IMR-90 (cell line): ENCODE data around the gene MPRIP. TPM values are rescaled to one million over a fixed set of nuclear protein-coding genes. Genes with fewer than 3 reads are reported as not detected.

Experiments used
- ATAC-seq: fragments of 200-7000 bp; cut with Tn5 transposase; 2 replicates; pipeline ENCODE4 v1.9.1; 2020; ENCODE audit warnings: low read depth, mild to moderate bottlenecking, moderate library complexity
- BruUV-seq: library from RNA; stranded (reverse); fragments of 400-500 nt; replicated peaks from 2 replicates; lab custom pipeline; 2021; lab: Mats Ljungman, UMichigan
- CTCF ChIA-PET: fragments of 300-600 bp; formaldehyde crosslinking; extraction: SDS; loops from one replicate; lab custom pipeline; 2021; ENCODE audit warnings: antibody characterized with exemption; lab: Yijun Ruan, JAX
- POLR2A ChIA-PET: fragments of 300-600 bp; sonication (Branson Sonifier 250); formaldehyde crosslinking; loops from one replicate; lab custom pipeline; 2022; ENCODE audit warnings: antibody characterized with exemption; ENCODE audit not compliant: unreplicated experiment; lab: Charles Lee
- DNase-seq: peaks from one replicate; pipeline ENCODE4 v3.0.0; 2013
- H2AFZ ChIP-seq: replicated peaks from 2 replicates; pipeline ENCODE3; 2013; ENCODE audit warnings: low read length, mild to moderate bottlenecking; ENCODE audit not compliant: poor library complexity
- H2AK5ac ChIP-seq: 2 replicates; pipeline ENCODE4 v1.6.1; 2013; ENCODE audit warnings: low read depth, low read length, inconsistent platforms
- H2AK9ac ChIP-seq: replicated peaks from 2 replicates; pipeline ENCODE3; 2013; ENCODE audit warnings: mild to moderate bottlenecking, low read depth, low read length, moderate library complexity; ENCODE audit not compliant: poor library complexity
- H2BK120ac ChIP-seq: 2 replicates; pipeline ENCODE4 v1.6.1; 2013; ENCODE audit warnings: low read depth, low read length, inconsistent platforms
- H2BK15ac ChIP-seq: 3 replicates; pipeline ENCODE4 v1.6.1; 2013; ENCODE audit warnings: low read depth, low read length, inconsistent platforms
- H2BK20ac ChIP-seq: 2 replicates; pipeline ENCODE4 v1.6.1; 2013; ENCODE audit warnings: low read depth, mild to moderate bottlenecking, inconsistent platforms, low read length, moderate library complexity
- H2BK5ac ChIP-seq: 2 replicates; pipeline ENCODE4 v1.6.1; 2013; ENCODE audit warnings: mild to moderate bottlenecking, low read depth, low read length, inconsistent platforms; ENCODE audit not compliant: poor library complexity, severe bottlenecking
- H3K14ac ChIP-seq: replicated peaks from 2 replicates; pipeline ENCODE4 v1.6.1; 2013; ENCODE audit warnings: low read depth, low read length, inconsistent platforms
- H3K18ac ChIP-seq: 2 replicates; pipeline ENCODE4 v1.6.1; 2013; ENCODE audit warnings: low read depth, low read length, control low read depth
- H3K23ac ChIP-seq: 2 replicates; pipeline ENCODE4 v1.6.1; 2013; ENCODE audit warnings: low read depth, low read length, inconsistent platforms
- H3K27ac ChIP-seq: 2 replicates; pipeline ENCODE4 v1.5.1; 2013; ENCODE audit warnings: mild to moderate bottlenecking, control low read depth, low read length; ENCODE audit not compliant: insufficient read depth
- H3K27me3 ChIP-seq: 2 replicates; pipeline ENCODE4 v1.6.1; 2013; ENCODE audit warnings: low read length; ENCODE audit not compliant: control insufficient read depth, insufficient read depth
- H3K36me3 ChIP-seq: 2 replicates; pipeline ENCODE4 v1.6.1; 2013; ENCODE audit warnings: low read length, mixed read lengths; ENCODE audit not compliant: control insufficient read depth, insufficient read depth
- H3K4ac ChIP-seq: 2 replicates; pipeline ENCODE4 v1.6.1; 2013; ENCODE audit warnings: low read depth, low read length, inconsistent platforms
- H3K4me1 ChIP-seq: 2 replicates; pipeline ENCODE4 v1.6.1; 2013; ENCODE audit warnings: low read length, mixed read lengths; ENCODE audit not compliant: control insufficient read depth, insufficient read depth
- H3K4me2 ChIP-seq: 2 replicates; pipeline ENCODE4 v1.6.1; 2013; ENCODE audit warnings: low read depth, mild to moderate bottlenecking, control low read depth, low read length, moderate library complexity
- H3K4me3 ChIP-seq: 2 replicates; pipeline ENCODE4 v1.5.1; 2013; ENCODE audit warnings: low read depth, mild to moderate bottlenecking, control low read depth, low read length, moderate library complexity; ENCODE audit not compliant: insufficient read depth
- H3K56ac ChIP-seq: 2 replicates; pipeline ENCODE4 v1.6.1; 2013; ENCODE audit warnings: low read length, inconsistent platforms; ENCODE audit not compliant: insufficient read depth; ENCODE audit errors: extremely low read depth
- H3K79me1 ChIP-seq, 2 experiments: 2 replicates each; pipeline ENCODE4 v1.6.1; 2013; ENCODE audit warnings: low read length in 2 of 2, inconsistent platforms in 1 of 2, low read depth in 1 of 2
- H3K9ac ChIP-seq: 2 replicates; pipeline ENCODE4 v1.6.1; 2013; ENCODE audit warnings: low read depth, low read length, control low read depth
- H3K9me1 ChIP-seq: 2 replicates; pipeline ENCODE4 v1.6.1; 2013; ENCODE audit warnings: low read length, inconsistent platforms; ENCODE audit not compliant: insufficient read depth
- H3K9me3 ChIP-seq: 2 replicates; pipeline ENCODE4 v1.6.1; 2013; ENCODE audit warnings: low read length; ENCODE audit not compliant: control insufficient read depth, insufficient read depth
- H4K20me1 ChIP-seq: 2 replicates; pipeline ENCODE4 v1.6.1; 2013; ENCODE audit warnings: low read length, inconsistent platforms; ENCODE audit not compliant: insufficient read depth
- H4K5ac ChIP-seq: 2 replicates; pipeline ENCODE4 v1.6.1; 2013; ENCODE audit warnings: mild to moderate bottlenecking, low read depth, low read length, control low read depth
- H4K8ac ChIP-seq, 2 experiments: 2 replicates each; pipeline ENCODE4 v1.6.1; 2013; ENCODE audit warnings: low read depth in 2 of 2, low read length in 2 of 2, control low read depth in 1 of 2, inconsistent platforms in 1 of 2
- H4K91ac ChIP-seq: 2 replicates; pipeline ENCODE4 v1.6.1; 2013; ENCODE audit warnings: low read depth, low read length, inconsistent platforms; ENCODE audit not compliant: insufficient read depth
- BHLHE40 ChIP-seq: fragments of 150-350 bp; IDR thresholded peaks from 2 replicates; pipeline ENCODE4 v1.6.1; 2016; ENCODE audit warnings: mild to moderate bottlenecking, low read depth, low read length
- CEBPB ChIP-seq: IDR thresholded peaks from 2 replicates; pipeline ENCODE4 v1.6.1; 2012; ENCODE audit warnings: low read depth, low read length, improper control_type of control experiment
- CHD1 ChIP-seq: IDR thresholded peaks from 2 replicates; pipeline ENCODE4 v1.6.1; 2012; ENCODE audit warnings: low read depth, low read length, improper control_type of control experiment
- FOS ChIP-seq: fragments of 150-350 bp; IDR thresholded peaks from 2 replicates; pipeline ENCODE4 v1.6.1; 2016; ENCODE audit warnings: low read depth, low read length
- MAFK ChIP-seq: IDR thresholded peaks from 2 replicates; pipeline ENCODE4 v1.6.1; 2012; ENCODE audit warnings: low read depth, low read length, improper control_type of control experiment
- MAZ ChIP-seq: IDR thresholded peaks from 2 replicates; pipeline ENCODE4 v1.6.1; 2012; ENCODE audit warnings: low read depth, mild to moderate bottlenecking, low read length, improper control_type of control experiment, moderate library complexity, borderline replicate concordance
- MXI1 ChIP-seq: IDR thresholded peaks from 2 replicates; pipeline ENCODE4 v1.6.1; 2012; ENCODE audit warnings: low read depth, mild to moderate bottlenecking, low read length, moderate library complexity, borderline replicate concordance
- NFE2L2 ChIP-seq: fragments of 150-350 bp; IDR thresholded peaks from 2 replicates; pipeline ENCODE4 v1.6.1; 2016; ENCODE audit warnings: low read depth, mild to moderate bottlenecking, low read length
- POLR2A ChIP-seq: IDR thresholded peaks from 2 replicates; pipeline ENCODE4 v1.6.1; 2012; ENCODE audit warnings: mild to moderate bottlenecking, low read depth, low read length
- RAD21 ChIP-seq: IDR thresholded peaks from 2 replicates; pipeline ENCODE4 v1.6.1; 2012; ENCODE audit warnings: low read length, improper control_type of control experiment
- RCOR1 ChIP-seq: IDR thresholded peaks from 2 replicates; pipeline ENCODE4 v1.6.1; 2012; ENCODE audit warnings: mild to moderate bottlenecking, low read length, improper control_type of control experiment; ENCODE audit not compliant: insufficient replicate concordance
- RFX5 ChIP-seq: IDR thresholded peaks from 2 replicates; pipeline ENCODE4 v1.8.0; 2012; ENCODE audit warnings: low read depth, mild to moderate bottlenecking, low read length, moderate library complexity
- SMC3 ChIP-seq: fragments of 150-350 bp; IDR thresholded peaks from 2 replicates; pipeline ENCODE4 v1.6.1; 2016; ENCODE audit warnings: low read depth, mild to moderate bottlenecking, antibody characterized with exemption, low read length, moderate library complexity
- WGBS, 2 experiments: methylation state at CpG; one replicate each; pipeline versions ENCODE4 v1.1.5 to v1.1.7; 2013; ENCODE audit warnings: missing lambda C conversion rate in 2 of 2; ENCODE audit not compliant: insufficient read length in 1 of 2; ENCODE audit errors: extremely low coverage in 2 of 2; 5-methylcytosine and 5-hydroxymethylcytosine counted together
- dilution Hi-C: fragments of 300-500 bp; cut with HindIII; formaldehyde crosslinking; loops from one replicate; pipeline ENCODE4 v1.14.3; 2018; ENCODE audit warnings: low sequenced_read_pairs; ENCODE audit not compliant: unreplicated experiment
- in situ Hi-C: fragments of 300-500 bp; cut with MboI; formaldehyde crosslinking; loops from 3 replicates; pipeline ENCODE4 v1.14.3; 2019; ENCODE audit warnings: low sequenced_read_pairs, inconsistent platforms, mixed read lengths
- intact Hi-C: fragments of 100-400 bp; cut with micrococcal nuclease; formaldehyde crosslinking; loops from 2 replicates; pipeline ENCODE4 v1.10.0; 2022
- polyA plus RNA-seq, 3 experiments: library from polyadenylated mRNA; depleted of rRNA; stranded (reverse); fragments of >200 nt; gene quantifications; 2 replicates each; pipeline ENCODE4 v1.2.3, GENCODE V29; 2012; ENCODE audit warnings: low replicate concordance in 1 of 3
- total RNA-seq: library from RNA; depleted of rRNA; stranded (reverse); fragments of >200 nt; gene quantifications from 2 replicates; pipeline ENCODE4 v1.2.3, GENCODE V29; 2012
- TF ChIP-seq, protein P1 (sequence below): conservative IDR thresholded peaks from 2 replicates; pipeline ENCODE4 v1.5.1; 2012; ENCODE audit warnings: mild to moderate bottlenecking, low read depth, low read length, improper control_type of control experiment
- TF ChIP-seq, protein P2 (sequence below): fragments of 150-350 bp; IDR thresholded peaks from 2 replicates; pipeline ENCODE4 v1.6.1; 2016; ENCODE audit warnings: low read depth, mild to moderate bottlenecking, low read length, moderate library complexity, borderline replicate concordance
- TF ChIP-seq, protein P3 (sequence below): fragments of 150-350 bp; IDR thresholded peaks from 2 replicates; pipeline ENCODE4 v1.6.1; 2017; ENCODE audit warnings: mild to moderate bottlenecking, antibody characterized with exemption, low read length, low read depth

Gene MPRIP
- total and polyA plus RNA-seq, 2 of the 4 experiments (the other 2 are of a cell fraction): 111 to 149 TPM

DNA sequence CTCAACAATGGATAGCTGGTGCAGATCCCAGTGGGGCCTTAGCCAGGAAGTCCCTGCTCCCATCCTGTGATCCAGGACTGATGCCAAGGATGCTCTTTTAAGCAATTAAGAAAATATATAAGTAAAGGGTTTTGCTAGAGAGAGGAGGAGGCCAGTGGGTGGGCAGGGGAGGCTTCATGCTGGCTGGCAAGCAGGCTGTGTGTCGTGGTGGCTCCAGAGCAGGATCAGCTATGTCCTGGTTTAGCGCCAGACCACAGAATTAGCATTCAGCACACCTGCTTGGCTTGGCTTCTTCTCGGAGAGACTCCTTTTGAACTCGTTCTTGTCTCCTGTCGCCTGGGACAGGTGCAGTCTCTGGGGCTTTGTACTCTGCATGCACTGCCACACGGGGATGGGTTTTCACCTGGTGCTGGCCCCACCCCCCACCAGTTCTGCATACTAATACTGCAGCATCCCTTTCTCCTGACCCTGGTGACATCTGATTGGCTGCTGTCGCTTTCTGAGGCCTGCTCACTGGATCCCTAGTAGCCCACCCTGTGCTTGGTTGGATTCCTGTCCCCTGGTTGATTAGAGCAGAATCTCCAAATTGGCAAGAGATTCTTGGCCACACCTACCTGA, 97.8 kb downstream of the MPRIP start:
- no peak overlapping the region for H2BK15ac ChIP-seq
- H2AK5ac ChIP-seq: no peak overlapping the region
- H3K9me3 ChIP-seq: no peaks in the 10 kb centered on the region
- no peak for ATAC-seq
- no peak overlapping the region for H4K5ac ChIP-seq
- in situ Hi-C loops: no loop called here
- POLR2A ChIA-PET: no interaction called here
- dilution Hi-C loops: no loop called here
- no peak overlapping the region for H2BK20ac ChIP-seq
- peaks cover 8% of the 10 kb centered on the region for H3K4me1 ChIP-seq
- no peak overlapping the region for H3K27ac ChIP-seq
- H4K91ac ChIP-seq: no peak overlapping the region
- WGBS, 2 experiments: 80% methylated on average over 7 of the region's 7 CpGs; no CpG with 5 or more reads in 1 of the 2 experiments
- H4K8ac ChIP-seq: no peak overlapping the region
- H3K56ac ChIP-seq: no peak overlapping the region
- no peak overlapping the region for H3K14ac ChIP-seq
- TF ChIP-seq BHLHE40 (no peak), RAD21 (no peak), MAZ (no peak), NFE2L2 (no peak), CEBPB (no peak), RCOR1 (no peak), POLR2A (no peak), MAFK (no peak), MXI1 (no peak), SMC3 (no peak), RFX5 (no peak), CHD1 (no peak), FOS (no peak)
- TF ChIP-seq, protein P1, sequence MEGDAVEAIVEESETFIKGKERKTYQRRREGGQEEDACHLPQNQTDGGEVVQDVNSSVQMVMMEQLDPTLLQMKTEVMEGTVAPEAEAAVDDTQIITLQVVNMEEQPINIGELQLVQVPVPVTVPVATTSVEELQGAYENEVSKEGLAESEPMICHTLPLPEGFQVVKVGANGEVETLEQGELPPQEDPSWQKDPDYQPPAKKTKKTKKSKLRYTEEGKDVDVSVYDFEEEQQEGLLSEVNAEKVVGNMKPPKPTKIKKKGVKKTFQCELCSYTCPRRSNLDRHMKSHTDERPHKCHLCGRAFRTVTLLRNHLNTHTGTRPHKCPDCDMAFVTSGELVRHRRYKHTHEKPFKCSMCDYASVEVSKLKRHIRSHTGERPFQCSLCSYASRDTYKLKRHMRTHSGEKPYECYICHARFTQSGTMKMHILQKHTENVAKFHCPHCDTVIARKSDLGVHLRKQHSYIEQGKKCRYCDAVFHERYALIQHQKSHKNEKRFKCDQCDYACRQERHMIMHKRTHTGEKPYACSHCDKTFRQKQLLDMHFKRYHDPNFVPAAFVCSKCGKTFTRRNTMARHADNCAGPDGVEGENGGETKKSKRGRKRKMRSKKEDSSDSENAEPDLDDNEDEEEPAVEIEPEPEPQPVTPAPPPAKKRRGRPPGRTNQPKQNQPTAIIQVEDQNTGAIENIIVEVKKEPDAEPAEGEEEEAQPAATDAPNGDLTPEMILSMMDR: no peak
- TF ChIP-seq, protein P2, sequence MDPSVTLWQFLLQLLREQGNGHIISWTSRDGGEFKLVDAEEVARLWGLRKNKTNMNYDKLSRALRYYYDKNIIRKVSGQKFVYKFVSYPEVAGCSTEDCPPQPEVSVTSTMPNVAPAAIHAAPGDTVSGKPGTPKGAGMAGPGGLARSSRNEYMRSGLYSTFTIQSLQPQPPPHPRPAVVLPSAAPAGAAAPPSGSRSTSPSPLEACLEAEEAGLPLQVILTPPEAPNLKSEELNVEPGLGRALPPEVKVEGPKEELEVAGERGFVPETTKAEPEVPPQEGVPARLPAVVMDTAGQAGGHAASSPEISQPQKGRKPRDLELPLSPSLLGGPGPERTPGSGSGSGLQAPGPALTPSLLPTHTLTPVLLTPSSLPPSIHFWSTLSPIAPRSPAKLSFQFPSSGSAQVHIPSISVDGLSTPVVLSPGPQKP: no peak
- TF ChIP-seq, protein P3, sequence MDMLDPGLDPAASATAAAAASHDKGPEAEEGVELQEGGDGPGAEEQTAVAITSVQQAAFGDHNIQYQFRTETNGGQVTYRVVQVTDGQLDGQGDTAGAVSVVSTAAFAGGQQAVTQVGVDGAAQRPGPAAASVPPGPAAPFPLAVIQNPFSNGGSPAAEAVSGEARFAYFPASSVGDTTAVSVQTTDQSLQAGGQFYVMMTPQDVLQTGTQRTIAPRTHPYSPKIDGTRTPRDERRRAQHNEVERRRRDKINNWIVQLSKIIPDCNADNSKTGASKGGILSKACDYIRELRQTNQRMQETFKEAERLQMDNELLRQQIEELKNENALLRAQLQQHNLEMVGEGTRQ: no peak
- H2AFZ ChIP-seq: no peak overlapping the region
- no peak overlapping the region for H2BK5ac ChIP-seq
- CTCF ChIA-PET: interaction anchor here (0.6 kb wide), 1 partner anchor 9 kb away, joined by 3 read pairs; no protein-coding TSS in a partner anchor
- H3K4me3 ChIP-seq: no peak overlapping the region
- peaks cover 2 to 29% of the 10 kb centered on the region in 2 experiments for H3K79me1 ChIP-seq
- H4K20me1 ChIP-seq: peaks cover 20% of the 10 kb centered on the region
- H3K4ac ChIP-seq: no peak overlapping the region
- DNase-seq: no peak
- no peak overlapping the region for H2BK120ac ChIP-seq
- no TSS peak for BruUV-seq
- no peak overlapping the region for H3K9ac ChIP-seq
- no peaks in the 10 kb centered on the region for H3K9me1 ChIP-seq
- H3K36me3 ChIP-seq: peaks cover 62% of the 10 kb centered on the region
- H3K27me3 ChIP-seq: no peaks in the 10 kb centered on the region
- intact Hi-C loops: no loop called here
- H3K18ac ChIP-seq: no peak overlapping the region
- no peak overlapping the region for H3K23ac ChIP-seq
- no peak overlapping the region for H3K4me2 ChIP-seq
- H2AK9ac ChIP-seq: peak overlapping the region; percentile 10
